IMR-90 (cell line): ENCODE results near the gene PSMB5. TPM values are rescaled to one million over a fixed set of nuclear protein-coding genes. Genes with fewer than 3 reads are reported as not detected.

Experiments used
- ATAC-seq: fragments of 200-7000 bp; cut with Tn5 transposase; 2 replicates; pipeline ENCODE4 v1.9.1; 2020; ENCODE audit warnings: low read depth, mild to moderate bottlenecking, moderate library complexity
- BruUV-seq: library from RNA; stranded (reverse); fragments of 400-500 nt; replicated peaks from 2 replicates; lab custom pipeline; 2021; lab: Mats Ljungman, UMichigan
- CTCF ChIA-PET: fragments of 300-600 bp; formaldehyde crosslinking; extraction: SDS; loops from one replicate; lab custom pipeline; 2021; ENCODE audit warnings: antibody characterized with exemption; lab: Yijun Ruan, JAX
- POLR2A ChIA-PET: fragments of 300-600 bp; sonication (Branson Sonifier 250); formaldehyde crosslinking; loops from one replicate; lab custom pipeline; 2022; ENCODE audit warnings: antibody characterized with exemption; ENCODE audit not compliant: unreplicated experiment; lab: Charles Lee
- DNase-seq: peaks from one replicate; pipeline ENCODE4 v3.0.0; 2013
- H2AFZ ChIP-seq: replicated peaks from 2 replicates; pipeline ENCODE3; 2013; ENCODE audit warnings: low read length, mild to moderate bottlenecking; ENCODE audit not compliant: poor library complexity
- H2AK5ac ChIP-seq: 2 replicates; pipeline ENCODE4 v1.6.1; 2013; ENCODE audit warnings: low read depth, low read length, inconsistent platforms
- H2AK9ac ChIP-seq: replicated peaks from 2 replicates; pipeline ENCODE3; 2013; ENCODE audit warnings: mild to moderate bottlenecking, low read depth, low read length, moderate library complexity; ENCODE audit not compliant: poor library complexity
- H2BK120ac ChIP-seq: 2 replicates; pipeline ENCODE4 v1.6.1; 2013; ENCODE audit warnings: low read depth, low read length, inconsistent platforms
- H2BK15ac ChIP-seq: 3 replicates; pipeline ENCODE4 v1.6.1; 2013; ENCODE audit warnings: low read depth, low read length, inconsistent platforms
- H2BK20ac ChIP-seq: 2 replicates; pipeline ENCODE4 v1.6.1; 2013; ENCODE audit warnings: low read depth, mild to moderate bottlenecking, inconsistent platforms, low read length, moderate library complexity
- H2BK5ac ChIP-seq: 2 replicates; pipeline ENCODE4 v1.6.1; 2013; ENCODE audit warnings: mild to moderate bottlenecking, low read depth, low read length, inconsistent platforms; ENCODE audit not compliant: poor library complexity, severe bottlenecking
- H3K14ac ChIP-seq: replicated peaks from 2 replicates; pipeline ENCODE4 v1.6.1; 2013; ENCODE audit warnings: low read depth, low read length, inconsistent platforms
- H3K18ac ChIP-seq: 2 replicates; pipeline ENCODE4 v1.6.1; 2013; ENCODE audit warnings: low read depth, low read length, control low read depth
- H3K23ac ChIP-seq: 2 replicates; pipeline ENCODE4 v1.6.1; 2013; ENCODE audit warnings: low read depth, low read length, inconsistent platforms
- H3K27ac ChIP-seq: 2 replicates; pipeline ENCODE4 v1.5.1; 2013; ENCODE audit warnings: mild to moderate bottlenecking, control low read depth, low read length; ENCODE audit not compliant: insufficient read depth
- H3K27me3 ChIP-seq: 2 replicates; pipeline ENCODE4 v1.6.1; 2013; ENCODE audit warnings: low read length; ENCODE audit not compliant: control insufficient read depth, insufficient read depth
- H3K36me3 ChIP-seq: 2 replicates; pipeline ENCODE4 v1.6.1; 2013; ENCODE audit warnings: low read length, mixed read lengths; ENCODE audit not compliant: control insufficient read depth, insufficient read depth
- H3K4ac ChIP-seq: 2 replicates; pipeline ENCODE4 v1.6.1; 2013; ENCODE audit warnings: low read depth, low read length, inconsistent platforms
- H3K4me1 ChIP-seq: 2 replicates; pipeline ENCODE4 v1.6.1; 2013; ENCODE audit warnings: low read length, mixed read lengths; ENCODE audit not compliant: control insufficient read depth, insufficient read depth
- H3K4me2 ChIP-seq: 2 replicates; pipeline ENCODE4 v1.6.1; 2013; ENCODE audit warnings: low read depth, mild to moderate bottlenecking, control low read depth, low read length, moderate library complexity
- H3K4me3 ChIP-seq: 2 replicates; pipeline ENCODE4 v1.5.1; 2013; ENCODE audit warnings: low read depth, mild to moderate bottlenecking, control low read depth, low read length, moderate library complexity; ENCODE audit not compliant: insufficient read depth
- H3K56ac ChIP-seq: 2 replicates; pipeline ENCODE4 v1.6.1; 2013; ENCODE audit warnings: low read length, inconsistent platforms; ENCODE audit not compliant: insufficient read depth; ENCODE audit errors: extremely low read depth
- H3K79me1 ChIP-seq, 2 experiments: 2 replicates each; pipeline ENCODE4 v1.6.1; 2013; ENCODE audit warnings: low read length in 2 of 2, inconsistent platforms in 1 of 2, low read depth in 1 of 2
- H3K9ac ChIP-seq: 2 replicates; pipeline ENCODE4 v1.6.1; 2013; ENCODE audit warnings: low read depth, low read length, control low read depth
- H3K9me1 ChIP-seq: 2 replicates; pipeline ENCODE4 v1.6.1; 2013; ENCODE audit warnings: low read length, inconsistent platforms; ENCODE audit not compliant: insufficient read depth
- H3K9me3 ChIP-seq: 2 replicates; pipeline ENCODE4 v1.6.1; 2013; ENCODE audit warnings: low read length; ENCODE audit not compliant: control insufficient read depth, insufficient read depth
- H4K20me1 ChIP-seq: 2 replicates; pipeline ENCODE4 v1.6.1; 2013; ENCODE audit warnings: low read length, inconsistent platforms; ENCODE audit not compliant: insufficient read depth
- H4K5ac ChIP-seq: 2 replicates; pipeline ENCODE4 v1.6.1; 2013; ENCODE audit warnings: mild to moderate bottlenecking, low read depth, low read length, control low read depth
- H4K8ac ChIP-seq, 2 experiments: 2 replicates each; pipeline ENCODE4 v1.6.1; 2013; ENCODE audit warnings: low read depth in 2 of 2, low read length in 2 of 2, control low read depth in 1 of 2, inconsistent platforms in 1 of 2
- H4K91ac ChIP-seq: 2 replicates; pipeline ENCODE4 v1.6.1; 2013; ENCODE audit warnings: low read depth, low read length, inconsistent platforms; ENCODE audit not compliant: insufficient read depth
- CTCF ChIP-seq: conservative IDR thresholded peaks from 2 replicates; pipeline ENCODE4 v1.5.1; 2012; ENCODE audit warnings: mild to moderate bottlenecking, low read depth, low read length, improper control_type of control experiment
- RAD21 ChIP-seq: IDR thresholded peaks from 2 replicates; pipeline ENCODE4 v1.6.1; 2012; ENCODE audit warnings: low read length, improper control_type of control experiment
- SMC3 ChIP-seq: fragments of 150-350 bp; IDR thresholded peaks from 2 replicates; pipeline ENCODE4 v1.6.1; 2016; ENCODE audit warnings: low read depth, mild to moderate bottlenecking, antibody characterized with exemption, low read length, moderate library complexity
- WGBS, 2 experiments: methylation state at CpG; one replicate each; pipeline versions ENCODE4 v1.1.5 to v1.1.7; 2013; ENCODE audit warnings: missing lambda C conversion rate in 2 of 2; ENCODE audit not compliant: insufficient read length in 1 of 2; ENCODE audit errors: extremely low coverage in 2 of 2; 5-methylcytosine and 5-hydroxymethylcytosine counted together
- dilution Hi-C: fragments of 300-500 bp; cut with HindIII; formaldehyde crosslinking; loops from one replicate; pipeline ENCODE4 v1.14.3; 2018; ENCODE audit warnings: low sequenced_read_pairs; ENCODE audit not compliant: unreplicated experiment
- in situ Hi-C: fragments of 300-500 bp; cut with MboI; formaldehyde crosslinking; loops from 3 replicates; pipeline ENCODE4 v1.14.3; 2019; ENCODE audit warnings: low sequenced_read_pairs, inconsistent platforms, mixed read lengths
- intact Hi-C: fragments of 100-400 bp; cut with micrococcal nuclease; formaldehyde crosslinking; loops from 2 replicates; pipeline ENCODE4 v1.10.0; 2022
- polyA plus RNA-seq, 3 experiments: library from polyadenylated mRNA; depleted of rRNA; stranded (reverse); fragments of >200 nt; gene quantifications; 2 replicates each; pipeline ENCODE4 v1.2.3, GENCODE V29; 2012; ENCODE audit warnings: low replicate concordance in 1 of 3
- total RNA-seq: library from RNA; depleted of rRNA; stranded (reverse); fragments of >200 nt; gene quantifications from 2 replicates; pipeline ENCODE4 v1.2.3, GENCODE V29; 2012

The PSMB5 gene
- total and polyA plus RNA-seq, 2 of the 4 experiments (the other 2 are of a cell fraction) = 310 to 321 TPM

- Histone ChIP-seq H2BK20ac (no peak overlapping the region), H2AK5ac (no peak overlapping the region), H3K23ac (no peak overlapping the region), H4K20me1 (no peaks in the 10 kb centered on the region; the same call in 1 of the 2 replicates), H3K4me1 (peaks cover 11% of the 10 kb centered on the region), H3K9me1 (peaks cover 3% of the 10 kb centered on the region; the same call in 1 of the 2 replicates), H4K8ac (no peak overlapping the region), H3K27ac (no peak overlapping the region), H2BK5ac (no peak overlapping the region), H3K18ac (no peak overlapping the region), H2BK120ac (no peak overlapping the region), H3K9ac (no peak overlapping the region), H3K36me3 (peaks cover 2% of the 10 kb centered on the region; the same call in 1 of the 2 replicates), H3K4ac (no peak overlapping the region), H3K79me1 (peaks cover 0 to 19% of the 10 kb centered on the region in 2 experiments; a peak in 2 of 4 replicates), H2BK15ac (no peak overlapping the region), H2AFZ (no peak overlapping the region), H4K91ac (no peak overlapping the region), H3K9me3 (no peaks in the 10 kb centered on the region), H3K4me3 (no peak overlapping the region), H3K14ac (no peak overlapping the region), H4K5ac (no peak overlapping the region), H2AK9ac (peak overlapping the region; percentile 23), H3K56ac (no peak overlapping the region), H3K4me2 (no peak overlapping the region), H3K27me3 (no peaks in the 10 kb centered on the region)
- DNase-seq (no peak), ATAC-seq (no peak)
- 60% methylated on average over 2 of the region's 14 CpGs; no CpG with 5 or more reads in 1 of the 2 experiments for WGBS, 2 experiments
- intact Hi-C loops = loop anchor here (1.0 kb wide), 1 partner anchor 34 kb away; no protein-coding TSS in a partner anchor
- in situ Hi-C loops = loop anchor here (5.0 kb wide), 1 partner anchor 60 kb away; no protein-coding TSS in a partner anchor
- POLR2A ChIA-PET = interaction anchor here (1.0 kb wide), 1 partner anchor 122 kb away, joined by 4 read pairs; no protein-coding TSS in a partner anchor
- no TSS peak for BruUV-seq
- CTCF ChIA-PET = interaction anchor here (1.4 to 1.5 kb wide), 2 partner anchors 57 to 59 kb away, joined by 4 to 5 read pairs; no protein-coding TSS in a partner anchor
- dilution Hi-C loops = no loop called here
- TF ChIP-seq CTCF = 0 out of 2 replicates have a peak, but pooled peaks have one; percentile 3
- no peak for TF ChIP-seq SMC3
- TF ChIP-seq RAD21 = peak; percentile 27; the same call in 1 of the 2 replicates
Observed at GRCh38 chr14:23052182-23052623, 17.5 kb upstream of the PSMB5 start.
